OCI-M1 (cell line): Measurements from ENCODE around the gene RIIAD1.
"Not testable (repeated sequence)": the region's sequence is repeated elsewhere in the genome, so short reads cannot be mapped to it uniquely, and the experiment has no call there.

Experiments
- DNase-seq: peaks from one replicate; lab custom pipeline; 2025; lab: John Stamatoyannopoulos, UW

RIIAD1 gene, protein sequence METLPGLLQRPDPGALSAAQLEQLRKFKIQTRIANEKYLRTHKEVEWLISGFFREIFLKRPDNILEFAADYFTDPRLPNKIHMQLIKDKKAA

GRCh38 chr1:151720974-151721787 lies at the start of gene RIIAD1:
Gene RIIAD1 (plus strand): TSS chr1:151721522. CDS start chr1:151721537, 15 bp downstream.
- no peak for DNase-seq

DNA sequence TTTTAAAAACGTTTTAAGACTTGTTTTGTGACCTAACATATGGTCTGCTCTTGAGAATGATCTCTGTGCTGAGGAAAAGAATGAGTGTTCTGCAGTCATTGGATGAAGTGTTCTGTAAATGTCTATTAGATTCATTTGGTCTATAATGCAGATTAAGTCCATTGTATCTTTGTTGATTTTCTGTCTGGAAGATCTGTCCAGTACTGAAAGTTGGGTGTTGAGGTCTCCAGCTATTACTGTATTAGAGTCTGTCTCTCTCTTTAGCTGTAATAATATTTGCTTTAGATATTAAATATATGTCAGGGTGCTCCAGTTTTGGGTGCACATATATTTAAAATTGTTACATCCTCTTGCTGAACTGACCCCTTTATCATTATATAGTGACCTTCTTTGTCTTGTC lies 47.9 kb upstream of the RIIAD1 start:
- no peak for DNase-seq

- DNase-seq: no peak
These were observed 40.9 kb upstream of the RIIAD1 start for GRCh38 chr1:151680391-151680790.

DNA sequence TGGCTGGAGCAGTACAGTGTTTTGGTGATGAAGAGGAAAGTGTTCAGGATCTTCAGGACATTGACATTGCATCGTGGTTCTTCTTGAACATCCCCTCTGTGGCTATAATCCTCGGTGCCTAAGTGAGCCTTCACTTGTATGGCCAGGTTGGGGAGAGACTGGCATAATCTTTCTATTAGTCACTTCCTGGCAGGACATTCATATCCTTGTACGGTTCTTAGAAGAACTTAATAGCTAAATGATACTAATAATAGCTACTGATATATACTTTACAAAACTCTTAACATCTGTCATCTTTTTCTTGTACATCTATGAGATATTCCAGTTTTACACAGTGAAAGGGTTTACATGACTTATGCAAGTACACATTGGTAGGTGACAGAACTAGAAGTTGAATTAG lies 40.5 kb upstream of the RIIAD1 start:
- no peak for DNase-seq

DNA sequence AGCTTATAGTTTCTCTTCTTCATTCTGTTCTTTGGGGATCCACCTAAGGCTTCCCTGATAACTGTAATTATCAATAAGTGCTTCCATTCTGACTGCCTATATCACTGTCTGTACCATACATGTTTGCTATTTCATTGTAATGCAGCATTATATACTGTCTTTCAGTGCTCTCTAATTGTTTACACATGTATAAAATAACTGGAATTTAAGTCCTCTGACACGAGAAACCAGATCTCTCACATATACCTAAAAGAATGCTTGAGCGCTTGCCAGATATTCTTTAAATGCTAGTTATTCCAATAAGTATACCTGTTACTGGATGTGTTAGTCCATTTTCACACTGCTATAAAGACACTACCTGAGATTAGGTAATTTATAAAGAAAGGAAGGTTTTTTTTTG lies 39.4 kb upstream of the RIIAD1 start:
- DNase-seq: no peak

GRCh38 chr1:151682901-151683300 lies 38.4 kb upstream of the RIIAD1 start:
- not testable (repeated sequence) for DNase-seq

DNA sequence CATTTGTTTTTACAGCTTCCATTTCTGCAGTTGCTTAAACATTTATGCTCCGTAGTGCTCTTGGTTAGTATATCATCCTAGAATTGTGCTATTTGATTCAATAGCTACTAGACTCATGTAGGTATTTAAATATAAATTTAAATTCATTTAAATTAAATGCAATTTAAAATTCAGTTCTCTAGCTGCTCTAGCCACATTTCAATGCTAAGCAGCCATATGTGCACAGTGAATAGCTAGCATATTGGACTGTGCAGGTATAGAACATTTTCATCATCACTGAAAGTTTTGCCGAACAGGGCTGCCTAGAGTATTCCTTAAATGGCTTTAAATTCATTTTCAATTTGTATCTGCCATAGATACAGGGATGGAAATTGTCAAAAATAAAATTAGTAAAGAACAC lies 37.2 kb upstream of the RIIAD1 start:
- DNase-seq: no peak

DNA sequence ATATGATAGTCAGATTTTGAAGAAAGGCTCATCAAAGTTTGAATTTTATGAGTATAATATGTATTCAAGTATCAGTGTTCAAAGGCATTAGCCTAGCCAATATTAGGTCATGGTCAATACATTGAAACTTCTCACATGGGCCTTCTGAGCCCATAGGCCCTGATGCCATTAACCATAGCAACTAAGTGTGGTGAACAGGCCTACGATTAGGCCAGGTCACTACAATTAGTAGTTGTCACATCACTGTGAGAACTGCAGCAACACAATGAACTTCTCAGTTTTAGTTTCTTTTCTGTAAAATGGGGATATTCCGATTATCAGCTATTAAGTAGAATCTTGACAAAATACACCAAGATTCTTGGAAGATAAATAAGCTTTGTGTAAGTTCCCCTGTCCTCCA lies 34.8 kb upstream of the RIIAD1 start:
- no peak for DNase-seq

DNA sequence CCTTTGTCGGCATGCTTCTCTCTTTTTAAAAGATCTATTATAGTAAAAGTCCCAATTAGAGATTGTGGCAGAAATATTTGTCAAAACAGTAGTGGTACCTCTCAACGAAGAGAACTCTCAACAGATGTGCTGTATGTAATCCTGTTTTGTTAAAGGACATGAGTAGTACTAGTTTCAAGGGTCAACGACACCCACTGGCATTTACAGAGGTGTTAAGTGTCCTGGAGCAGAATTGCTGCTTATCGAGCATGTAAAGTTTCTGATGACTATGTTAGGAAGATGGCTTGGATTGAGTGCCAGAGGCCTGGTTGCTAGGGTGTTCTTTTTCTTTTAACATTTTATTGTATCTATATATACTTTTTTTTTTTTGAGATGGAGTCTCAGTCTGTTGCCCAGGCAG lies 31.8 kb upstream of the RIIAD1 start:
- DNase-seq: no peak

DNA sequence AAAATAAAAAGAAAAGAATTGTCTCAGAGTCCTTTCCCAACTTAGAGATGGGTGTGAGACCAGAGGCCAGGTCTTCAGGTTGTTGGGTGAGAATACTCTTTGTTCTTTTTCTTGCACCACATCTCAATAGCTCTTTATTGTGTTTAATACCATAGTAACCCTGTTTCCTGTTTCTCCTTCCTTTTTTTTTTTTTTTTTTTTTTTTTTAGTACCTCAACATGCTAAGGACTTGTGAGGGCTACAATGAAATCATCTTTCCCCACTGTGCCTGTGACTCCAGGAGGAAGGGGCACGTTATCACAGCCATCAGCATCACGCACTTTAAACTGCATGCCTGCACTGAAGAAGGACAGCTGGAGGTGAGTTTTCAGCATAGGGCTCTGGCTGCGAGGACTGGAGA lies 29.1 kb upstream of the RIIAD1 start:
- no peak for DNase-seq

DNA sequence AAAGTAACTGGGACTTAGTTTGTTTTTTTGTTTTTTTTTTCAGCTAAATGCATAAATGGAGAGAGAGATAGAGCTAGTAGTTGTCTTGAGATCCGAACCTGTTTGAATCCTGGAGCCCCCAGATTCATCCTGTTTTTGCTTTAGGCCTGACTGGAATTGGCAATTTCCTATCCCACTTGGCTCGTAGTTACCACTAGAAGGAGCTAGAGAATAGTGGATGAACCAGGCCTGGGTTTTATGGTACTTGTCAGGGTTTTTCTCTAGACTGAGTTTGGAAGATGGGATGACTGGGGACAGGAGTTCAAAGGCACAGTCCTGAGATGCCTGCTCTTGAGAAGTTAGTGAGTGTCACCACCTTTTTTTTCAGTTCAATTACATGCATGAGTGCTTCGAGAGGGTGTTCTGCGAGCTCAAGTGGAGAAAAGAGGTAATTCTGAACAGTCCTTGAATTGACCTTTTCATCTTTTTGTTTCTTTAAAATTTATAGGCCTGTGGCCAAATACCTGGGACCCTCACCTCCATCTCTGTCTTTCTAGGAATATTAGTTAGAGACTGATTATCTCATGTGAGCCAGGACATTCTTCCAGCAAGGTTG lies 28.2 kb upstream of the RIIAD1 start:
- peak; percentile 65 for DNase-seq

- DNase-seq: no peak
These were observed 19.8 kb upstream of the RIIAD1 start for GRCh38 chr1:151701515-151701914.

- no peak for DNase-seq
These were observed 18.4 kb upstream of the RIIAD1 start for GRCh38 chr1:151702936-151703335.

- DNase-seq: no peak
These were observed 17.5 kb upstream of the RIIAD1 start for GRCh38 chr1:151703813-151704212.

DNA sequence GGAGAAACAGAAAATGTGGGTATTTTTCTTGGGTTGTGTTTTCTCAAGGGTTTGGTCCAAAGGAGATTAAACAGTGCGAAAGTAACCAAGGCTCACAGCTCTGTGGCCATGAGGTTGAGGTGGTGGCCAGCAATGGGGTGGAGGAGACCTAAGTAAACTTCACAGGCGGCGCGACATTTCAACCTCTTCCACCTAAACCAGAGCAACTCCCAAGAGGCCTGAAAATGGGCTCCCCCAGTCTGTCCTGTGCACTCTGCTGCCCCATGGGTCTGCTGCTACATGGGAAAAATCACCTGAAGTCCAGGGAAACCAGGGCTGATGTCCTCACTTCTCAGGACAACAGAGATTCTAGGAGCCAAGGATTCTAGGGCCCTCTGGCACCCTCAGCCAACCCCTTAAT lies 17.1 kb upstream of the RIIAD1 start:
- DNase-seq: no peak

DNA sequence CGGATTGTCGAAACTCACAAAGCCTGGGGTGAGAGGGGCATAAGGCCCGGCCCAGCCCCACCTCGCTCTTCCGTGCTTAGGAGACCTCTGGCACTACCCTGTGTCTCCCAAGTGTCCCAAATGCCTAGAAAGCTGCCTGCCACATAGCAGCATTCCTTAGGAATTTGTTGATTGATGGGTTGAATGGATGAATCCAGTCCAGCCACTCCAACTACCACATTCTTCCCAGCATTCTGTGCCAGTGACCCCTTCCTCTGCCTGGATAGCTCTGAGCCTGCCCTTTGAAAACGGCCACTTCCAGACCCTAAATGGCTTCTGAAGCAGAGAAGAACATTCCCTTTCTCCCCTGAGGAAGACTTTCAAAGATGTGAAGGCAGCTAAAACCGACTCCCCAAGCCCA lies 16.2 kb upstream of the RIIAD1 start:
- no peak for DNase-seq

- no peak for DNase-seq
These were observed 15.4 kb upstream of the RIIAD1 start for GRCh38 chr1:151705753-151706463.

- DNase-seq: no peak
These were observed 14.6 kb upstream of the RIIAD1 start for GRCh38 chr1:151706464-151707415.

- no peak for DNase-seq
These were observed 13.7 kb upstream of the RIIAD1 start for GRCh38 chr1:151707541-151708065.

DNA sequence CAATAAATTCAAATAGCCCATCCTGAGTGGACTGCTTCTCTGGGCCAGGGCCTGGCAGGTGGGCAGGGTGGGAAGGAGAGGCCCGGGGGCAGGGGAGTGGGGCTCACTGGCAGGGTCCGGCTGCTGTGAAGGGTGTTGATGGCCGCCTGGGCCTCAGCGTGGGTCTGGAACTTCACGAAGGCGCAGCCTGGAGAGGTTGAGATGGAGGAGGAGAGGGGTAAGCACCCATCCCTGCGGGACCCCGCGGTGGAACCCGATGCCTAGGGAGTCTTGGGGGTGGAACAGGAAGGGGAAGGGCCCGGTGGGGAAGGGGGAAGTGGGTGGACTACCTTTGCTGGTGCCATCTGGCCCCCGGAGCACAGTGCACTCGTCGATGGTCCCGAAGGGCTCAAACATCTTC lies 12.4 kb upstream of the RIIAD1 start:
- no peak for DNase-seq

DNA sequence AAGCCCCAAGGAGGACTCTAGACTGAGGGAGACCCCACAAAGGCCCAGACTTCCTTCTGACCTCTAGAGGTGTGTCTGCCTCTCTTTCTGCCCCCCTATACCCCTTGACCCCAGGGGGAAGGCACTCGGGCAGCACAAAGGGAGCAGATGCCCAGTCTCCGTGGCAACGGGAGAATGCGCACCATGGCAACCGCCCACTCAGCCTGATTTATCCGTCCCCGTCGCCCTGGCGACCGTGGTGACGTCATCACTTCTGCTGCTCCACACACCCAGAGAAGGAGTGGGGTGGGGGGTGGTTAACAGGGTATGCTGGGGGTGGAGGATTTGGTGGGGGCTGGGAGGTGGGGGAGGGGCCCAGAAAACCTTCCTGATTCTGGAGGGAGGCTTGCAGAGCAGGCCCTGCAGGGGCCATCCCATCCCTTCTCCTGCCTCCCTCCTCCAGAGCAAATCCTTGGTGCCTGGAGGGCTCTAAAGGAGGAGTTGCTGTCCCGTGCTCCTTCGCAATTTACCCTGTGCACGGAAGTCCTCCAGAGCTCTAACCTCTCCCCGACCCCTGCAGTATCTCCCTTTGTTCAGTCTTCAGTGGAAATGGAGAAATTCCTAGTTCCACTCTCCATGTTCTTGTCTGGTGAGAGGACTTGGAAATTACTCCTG lies 11.0 kb upstream of the RIIAD1 start:
- DNase-seq: peak; percentile 72
